Stimulated activated CD4-positive, alpha-beta T cell treated with anti-CD3 and anti-CD28 coated beads, Interleukin-2, amount 100 ng/mL, for 24 hours (primary cell): ENCODE measurements around the gene CLEC7A.

Experiments used
- DNase-seq, 2 donors: peaks; one replicate each; pipeline ENCODE4 v3.0.0-alpha.2; 2020

Gene CLEC7A

GRCh38 chr12:10088955-10089900 is 40.8 kb downstream of the CLEC7A start:
- DNase-seq, result no peak

DNA sequence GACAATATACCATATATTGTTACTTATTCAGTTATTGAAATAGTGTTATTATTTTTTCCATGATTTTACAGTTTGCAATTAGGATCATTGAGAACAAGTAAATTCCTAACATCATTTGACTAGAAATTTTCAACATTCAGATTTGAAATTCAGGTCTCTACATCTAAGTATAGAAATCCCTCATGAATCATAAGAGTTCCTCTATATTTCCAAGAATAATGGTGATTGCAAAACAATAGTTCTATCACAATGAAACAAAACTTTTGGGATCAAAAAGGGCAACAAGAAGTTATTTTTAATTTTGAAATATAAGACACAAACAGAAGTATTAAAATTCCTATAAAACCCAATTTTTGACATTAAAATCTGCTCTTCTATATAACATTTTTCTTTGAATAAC is 42.0 kb downstream of the CLEC7A start:
- no peak for DNase-seq

- no peak for DNase-seq
Observed at GRCh38 chr12:10086387-10086786, 43.6 kb downstream of the CLEC7A start.

- DNase-seq, result no peak
Observed at GRCh38 chr12:10084733-10085132, 45.3 kb downstream of the CLEC7A start.

GRCh38 chr12:10082117-10082874 is 47.7 kb downstream of the CLEC7A start:
- DNase-seq, result no peak

DNA sequence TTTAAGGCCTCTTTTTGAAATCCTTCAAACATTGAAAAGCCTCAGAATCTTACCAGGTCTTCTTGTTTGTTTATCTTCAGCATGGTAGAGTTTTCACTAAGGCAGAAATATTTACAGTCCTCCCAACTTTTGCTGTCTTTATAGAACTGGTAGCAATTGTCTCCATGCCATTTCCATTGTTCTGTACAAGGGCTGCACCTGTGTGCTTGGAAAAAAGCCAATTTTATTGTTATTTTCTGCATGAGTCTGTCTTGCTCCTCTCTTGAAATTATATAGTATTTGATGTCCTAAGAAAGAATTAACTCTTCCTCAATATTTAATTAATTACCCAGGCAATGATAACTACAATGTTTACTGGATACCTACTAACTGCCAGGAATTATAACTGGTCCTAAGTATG is 54.5 kb downstream of the CLEC7A start:
- DNase-seq, result no peak

- DNase-seq, result no peak
Observed at GRCh38 chr12:10073261-10073660, 56.7 kb downstream of the CLEC7A start.

GRCh38 chr12:10072131-10072530 is 57.9 kb downstream of the CLEC7A start:
- no peak for DNase-seq

DNA sequence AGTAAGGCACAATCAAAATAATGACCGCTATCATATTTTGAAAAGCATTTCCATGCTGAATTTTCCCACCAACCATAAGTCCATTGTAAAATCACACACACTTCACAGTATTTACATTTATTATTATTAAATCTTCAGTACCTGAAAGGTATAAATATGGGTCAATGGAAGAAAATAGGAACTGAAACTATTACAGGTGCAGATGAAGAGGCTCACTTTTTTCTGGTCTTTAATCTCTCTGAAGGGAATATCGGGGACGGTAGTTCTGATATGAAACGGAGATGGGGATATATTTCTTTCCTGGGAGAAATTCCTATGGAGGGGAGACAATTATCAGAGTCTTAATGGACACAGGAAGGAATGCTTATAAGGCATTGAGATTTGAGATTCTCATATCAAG is 59.6 kb downstream of the CLEC7A start:
- DNase-seq, result no peak

DNA sequence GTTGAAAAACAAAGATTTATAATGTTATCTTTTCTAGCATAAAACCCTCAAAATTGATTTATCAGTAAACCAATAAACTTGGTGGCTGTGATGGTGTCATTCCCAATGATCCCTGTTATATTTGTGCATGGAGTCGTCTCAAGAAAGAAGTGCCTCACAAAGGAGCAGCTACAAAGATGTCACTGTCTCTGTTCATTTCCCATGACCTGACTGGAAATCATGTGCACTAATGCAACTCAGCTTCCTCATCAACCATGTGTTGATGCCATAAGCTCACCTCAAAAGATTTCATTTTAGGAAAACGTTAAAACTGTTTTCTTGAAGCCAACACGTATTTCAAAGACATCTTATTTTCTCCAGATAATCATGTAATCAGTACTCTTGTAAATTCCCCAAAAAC is 60.0 kb downstream of the CLEC7A start:
- no peak for DNase-seq

DNA sequence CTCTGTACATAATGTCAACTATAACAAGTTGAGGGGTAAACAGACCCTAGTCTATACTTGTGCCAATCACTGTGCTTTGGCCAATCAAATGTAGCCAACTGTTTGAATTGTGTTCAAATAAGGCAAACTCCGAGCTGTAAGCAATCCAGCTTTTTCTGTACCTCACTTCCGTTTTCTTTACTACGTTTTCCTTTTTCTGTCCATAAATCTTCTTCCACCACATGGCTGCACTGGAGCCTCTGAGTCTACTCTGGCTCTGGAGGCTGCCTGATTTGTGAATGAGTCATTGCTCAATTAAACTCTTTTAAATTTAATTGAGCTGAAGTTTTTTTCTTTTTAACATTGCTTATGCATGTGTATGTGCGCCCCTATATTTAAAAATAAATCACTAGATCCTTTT is 60.9 kb downstream of the CLEC7A start:
- DNase-seq, result no peak

GRCh38 chr12:10068644-10069043 is 61.4 kb downstream of the CLEC7A start:
- DNase-seq, result no peak

GRCh38 chr12:10067942-10068341 is 62.1 kb downstream of the CLEC7A start:
- no peak for DNase-seq

- DNase-seq, result no peak
Observed at GRCh38 chr12:10067264-10067663, 62.7 kb downstream of the CLEC7A start.
